GM12878 (cell line): ENCODE measurements around the gene RHOB. TPM values are rescaled to one million over a fixed set of nuclear protein-coding genes. Genes with fewer than 3 reads are reported as not detected.

ENCODE experiments used
- ATAC-seq: fragments of 200-7000 bp; cut with Tn5 transposase; 3 replicates; pipeline ENCODE4 v1.9.1; 2020; ENCODE audit warnings: mild to moderate bottlenecking, moderate library complexity
- BruUV-seq: library from RNA; stranded (reverse); fragments of 400-500 nt; replicated peaks from 2 replicates; lab custom pipeline; 2021; lab: Mats Ljungman, UMichigan
- CTCF ChIA-PET: fragments of 300-600 bp; sonication (Branson Sonifier 250); formaldehyde crosslinking; extraction: SDS; loops from one replicate; lab custom pipeline; 2021; ENCODE audit warnings: inconsistent platforms; lab: Yijun Ruan, JAX
- POLR2A ChIA-PET: fragments of 350-600 bp; formaldehyde crosslinking; extraction: SDS; loops from one replicate; lab custom pipeline; 2021; ENCODE audit warnings: inconsistent platforms; lab: Charles Lee
- RAD21 ChIA-PET: fragments of 300-600 bp; sonication (Branson Sonifier 250); formaldehyde crosslinking; loops from one replicate; lab custom pipeline; 2023; ENCODE audit warnings: antibody characterized with exemption; ENCODE audit not compliant: unreplicated experiment; lab: Charles Lee
- SMC1A ChIA-PET: fragments of 300-600 bp; sonication (Branson Sonifier 250); formaldehyde crosslinking; loops from one replicate; lab custom pipeline; 2023; ENCODE audit not compliant: unreplicated experiment, uncharacterized antibody; lab: Charles Lee
- DNase-seq: peaks from one replicate; pipeline ENCODE4 v3.0.0-alpha.2; 2011; ENCODE audit warnings: low read depth, low spot score
- FAIRE-seq: peaks from 3 replicates; lab custom pipeline; 2011; peaks lifted over from hg19 to GRCh38; lab: Jason Lieb, UNC
- H2AFZ ChIP-seq: 2 replicates; pipeline ENCODE4 v1.6.0; 2011; ENCODE audit warnings: low read depth, low read length, control low read depth; ENCODE audit not compliant: control insufficient read depth
- H3K27ac ChIP-seq: 2 replicates; pipeline ENCODE4 v1.5.1; 2011; ENCODE audit warnings: control low read depth; ENCODE audit not compliant: control insufficient read depth, insufficient read depth
- H3K27me3 ChIP-seq, 2 experiments: replicated peaks in 1 of 2; 2 replicates each; pipeline versions ENCODE4 v1.6.0 to v1.6.1; 2011; ENCODE audit warnings: low read length in 1 of 2; ENCODE audit not compliant: control insufficient read depth in 2 of 2, insufficient read depth in 2 of 2
- H3K36me3 ChIP-seq, 2 experiments: 2 replicates each; pipeline ENCODE4 v1.5.1; 2011; ENCODE audit warnings: low read length in 1 of 2; ENCODE audit not compliant: control insufficient read depth in 2 of 2, insufficient read depth in 2 of 2
- H3K4me1 ChIP-seq: 2 replicates; pipeline ENCODE4 v1.6.1; 2011; ENCODE audit warnings: mild to moderate bottlenecking, low read length, moderate library complexity, mixed read lengths; ENCODE audit not compliant: control insufficient read depth, insufficient read depth
- H3K4me2 ChIP-seq: 2 replicates; pipeline ENCODE4 v1.6.0; 2011; ENCODE audit warnings: control low read depth; ENCODE audit not compliant: control insufficient read depth, insufficient read depth
- H3K4me3 ChIP-seq: fragments of 200-600 bp; sonication (generic); 2 replicates; pipeline ENCODE4 v1.5.1; 2016
- H3K79me2 ChIP-seq: 2 replicates; pipeline ENCODE4 v1.6.0; 2011; ENCODE audit warnings: low read length; ENCODE audit not compliant: control insufficient read depth, insufficient read depth
- H3K9ac ChIP-seq: 2 replicates; pipeline ENCODE4 v1.8.0; 2011; ENCODE audit warnings: low read length, control low read depth, mixed read lengths; ENCODE audit not compliant: control insufficient read depth, insufficient read depth
- H3K9me3 ChIP-seq: replicated peaks from 3 replicates; pipeline ENCODE4 v1.5.1; 2011; ENCODE audit warnings: mild to moderate bottlenecking, low read length; ENCODE audit not compliant: control insufficient read depth, insufficient read depth
- H4K20me1 ChIP-seq: 2 replicates; pipeline ENCODE4 v1.6.0; 2011; ENCODE audit not compliant: control insufficient read depth, insufficient read depth
- BMI1 ChIP-seq: fragments of 450-650 bp; IDR thresholded peaks from 2 replicates; pipeline ENCODE4 v1.6.1; 2016; ENCODE audit warnings: mild to moderate bottlenecking, moderate library complexity, borderline replicate concordance
- CEBPB ChIP-seq, 2 experiments: fragments of 150-350 bp in 1 of 2; IDR thresholded peaks; 2 replicates each; pipeline ENCODE4 v1.6.1; 2012 to 2014; ENCODE audit warnings: low read depth in 2 of 2, low read length in 2 of 2, borderline replicate concordance in 1 of 2, inconsistent platforms in 1 of 2
- CEBPZ ChIP-seq: fragments of 150-350 bp; IDR thresholded peaks from 2 replicates; pipeline ENCODE4 v1.6.1; 2016; ENCODE audit warnings: low read depth, low read length
- HDAC6 ChIP-seq: fragments of 200-600 bp; sonication (generic); IDR thresholded peaks from one replicate; pipeline ENCODE4 v1.8.0; 2017; ENCODE audit warnings: antibody characterized with exemption; ENCODE audit not compliant: unreplicated experiment
- IRF4 ChIP-seq: IDR thresholded peaks from 2 replicates; pipeline ENCODE4 v1.6.1; 2011; ENCODE audit warnings: low read depth, low read length
- NFXL1 ChIP-seq: fragments of 450-650 bp; IDR thresholded peaks from 2 replicates; pipeline ENCODE4 v1.6.1; 2017; ENCODE audit warnings: antibody characterized with exemption, mild to moderate bottlenecking, borderline replicate concordance
- RFX5 ChIP-seq: IDR thresholded peaks from 2 replicates; pipeline ENCODE4 v1.6.1; 2011; ENCODE audit warnings: low read depth, low read length, improper control_type of control experiment
- TARDBP ChIP-seq: IDR thresholded peaks from 2 replicates; pipeline ENCODE4 v1.6.1; 2016; ENCODE audit warnings: borderline replicate concordance
- ZNF207 ChIP-seq: fragments of 450-650 bp; IDR thresholded peaks from 2 replicates; pipeline ENCODE4 v1.6.1; 2014; ENCODE audit warnings: antibody characterized with exemption, mild to moderate bottlenecking, borderline replicate concordance
- ZNF24 ChIP-seq: fragments of 450-650 bp; IDR thresholded peaks from 2 replicates; pipeline ENCODE4 v1.6.1; 2017; ENCODE audit warnings: antibody characterized with exemption, mild to moderate bottlenecking
- ZNF687 ChIP-seq: fragments of 450-650 bp; IDR thresholded peaks from 2 replicates; pipeline ENCODE4 v1.6.1; 2017; ENCODE audit warnings: mild to moderate bottlenecking, moderate library complexity
- WGBS: methylation state at CpG from one replicate; pipeline ENCODE4 v1.1.6; 2016; ENCODE audit warnings: low lambda C conversion rate; ENCODE audit not compliant: insufficient replicate concordance, insufficient coverage; ENCODE audit errors: missing lambda C conversion rate; 5-methylcytosine and 5-hydroxymethylcytosine counted together
- in situ Hi-C: fragments of 300-500 bp; cut with MboI; formaldehyde crosslinking; loops from 9 replicates; pipeline ENCODE4 v1.14.3; 2018; ENCODE audit warnings: mixed read lengths
- intact Hi-C: fragments of 100-400 bp; cut with micrococcal nuclease; formaldehyde crosslinking; loops from one replicate; pipeline ENCODE4 v1.14.2; 2022; ENCODE audit not compliant: unreplicated experiment
- polyA plus RNA-seq, 11 experiments: library from polyadenylated mRNA; depleted of rRNA in 4 of 11; unstranded in 6 of 11; stranded (reverse) in 5 of 11; fragments of >200 nt; fragmentation: Nextera tagmentation in 4 of 11; fragmentation: Illumina TruSeq in 1 of 11; extraction: Ambion mirVana in 4 of 11; extraction: Trizol in 1 of 11; gene quantifications; 1 replicate in 1 of 11; 2 replicates in 10 of 11; pipeline versions ENCODE4 v1.2.1 to v1.2.3, GENCODE V29; 2011 to 2016; ENCODE audit warnings: inconsistent platforms in 2 of 11, missing spikeins in 2 of 11, low read depth in 1 of 11
- total RNA-seq, 4 experiments: library from RNA; depleted of rRNA in 3 of 4; stranded (reverse); fragments of >200 nt in 3 of 4; fragmentation: Illumina TruSeq in 1 of 4; extraction: Trizol in 1 of 4; gene quantifications; 2 replicates each; pipeline versions ENCODE4 v1.2.1 to v1.2.3, GENCODE V29; 2013 to 2021

RHOB gene
- total and polyA plus RNA-seq, 10 of the 15 experiments (the other 5 are each of a cell fraction or from before 2014, with no cell fraction given), result 0.03 to 4.5 (median 1.2) TPM

- H3K4me1 ChIP-seq, result no peaks in the 10 kb centered on the region
- H2AFZ ChIP-seq, result no peak overlapping the region
- H3K4me3 ChIP-seq, result no peak overlapping the region
- H3K27ac ChIP-seq, result no peak overlapping the region
- no peak overlapping the region for H3K4me2 ChIP-seq
- no peaks in the 10 kb centered on the region for H3K9me3 ChIP-seq
- intact Hi-C loops (no loop called here), in situ Hi-C loops (no loop called here)
- H3K79me2 ChIP-seq, result no peaks in the 10 kb centered on the region
- ChIA-PET SMC1A (no interaction called here), CTCF (no interaction called here), RAD21 (no interaction called here), POLR2A (interaction anchor here (1.4 kb wide), 1 partner anchor 41 kb away, joined by 4 read pairs; no protein-coding TSS in a partner anchor)
- TF ChIP-seq NFXL1 (no peak), TARDBP (no peak), CEBPB (IDR thresholded peaks at IDR 0.05; ENCODE audit: borderline replicate concordance in 1 of 2, low read depth in 2 of 2, low read length in 2 of 2) (no peak), RFX5 (no peak), IRF4 (no peak), BMI1 (no peak), ZNF24 (no peak), ZNF207 (no peak), CEBPZ (no peak), ZNF687 (no peak), HDAC6 (no peak)
- no peak for DNase-seq
- no peaks in the 10 kb centered on the region for H3K27me3 ChIP-seq
- ATAC-seq, result no peak
- H3K36me3 ChIP-seq, result no peaks in the 10 kb centered on the region
- FAIRE-seq, result no peak
- 73% methylated on average over 7 of the region's 7 CpGs for WGBS
- H4K20me1 ChIP-seq, result no peaks in the 10 kb centered on the region
- H3K9ac ChIP-seq, result no peak overlapping the region
- BruUV-seq, result no TSS peak
Observed at GRCh38 chr2:20483194-20483895, 36.5 kb downstream of the RHOB start.
